ENCODE measurements around the gene SCGB1A1. TPM values are rescaled to one million over a fixed set of nuclear protein-coding genes. Genes with fewer than 3 reads are reported as not detected.

The SCGB1A1 gene
- polyA plus RNA-seq, 3 donors = not detected

- H3K4me3 ChIP-seq (replicated peaks in 1 of 3; ENCODE audit: low read depth in 2 of 3, low read length in 3 of 3) = no peak overlapping the region
- 95% methylated on average over 4 of the region's 6 CpGs for whole genome bisulfite sequencing (ENCODE audit: insufficient coverage)
Measured at GRCh38 chr11:62452261-62452660, 33.4 kb downstream of the SCGB1A1 start.

GRCh38 chr11:62452839-62453468 is 34.1 kb downstream of the SCGB1A1 start:
- Histone ChIP-seq H2AFZ (ENCODE audit: insufficient read depth, low read depth, low read length, poor library complexity, severe bottlenecking) (no peak overlapping the region), H3K36me3 (replicated peaks in 1 of 2; ENCODE audit: control insufficient read depth in 1 of 2, insufficient read depth in 2 of 2, low read length in 2 of 2) (no peaks in the 10 kb centered on the region), H3K9me3 (replicated peaks in 1 of 2; ENCODE audit: control insufficient read depth in 1 of 2, insufficient read depth in 1 of 2, low read length in 2 of 2) (no peaks in the 10 kb centered on the region), H4K20me1 (ENCODE audit: insufficient read depth, low read length) (no peaks in the 10 kb centered on the region), H3K4me2 (replicated peaks; ENCODE audit: extremely low read depth, low read length, poor library complexity, severe bottlenecking) (no peak overlapping the region), H3K4me3 (replicated peaks in 1 of 3; ENCODE audit: low read depth in 2 of 3, low read length in 3 of 3) (no peak overlapping the region), H3K27me3 (ENCODE audit: control insufficient read depth in 2 of 2, insufficient read depth in 2 of 2, low read length in 2 of 2) (no peaks in the 10 kb centered on the region), H3K4me1 (ENCODE audit: control insufficient read depth in 1 of 2, insufficient read depth in 2 of 2, low read length in 2 of 2) (peaks cover 7 to 24% of the 10 kb centered on the region in 2 donors), H3K9ac (ENCODE audit: insufficient read depth, low read length, poor library complexity, severe bottlenecking) (no peak overlapping the region), H3K79me2 (ENCODE audit: insufficient read depth, low read length) (no peaks in the 10 kb centered on the region), H3K27ac (ENCODE audit: low read depth in 1 of 2, low read length in 2 of 2) (no peak overlapping the region)
- intact Hi-C loops (cut with micrococcal nuclease) = no loop called here
- no peak for DNase-seq
- WGBS (ENCODE audit: insufficient coverage) = 95% methylated on average over 9 of the region's 11 CpGs
- peaks cover 0 to 7% (median 0%) of the 10 kb centered on the region in 3 donors for H3K27me3 Mint-ChIP-seq (ENCODE audit: low read depth in 3 of 3)
- H3K27ac Mint-ChIP-seq = peak overlapping the region in 1 of 7 donors; percentile 31
- H3K9me3 Mint-ChIP-seq = peaks cover 0 to 4% (median 0%) of the 10 kb centered on the region in 7 donors
- H3K36me3 Mint-ChIP-seq = peaks cover 4 to 12% of the 10 kb centered on the region in 2 donors
- no peak for TF ChIP-seq CTCF (IDR thresholded peaks at IDR 0.05)
- H3K4me3 Mint-ChIP-seq = no peak overlapping the region
- peaks cover 21% of the 10 kb centered on the region for H3K4me1 Mint-ChIP-seq

More at GRCh38 chr11:62452261-62452660, 33.4 kb downstream of the SCGB1A1 start:
- no peak overlapping the region for H3K9ac ChIP-seq (ENCODE audit: insufficient read depth, low read length, poor library complexity, severe bottlenecking)
- intact Hi-C loops (cut with micrococcal nuclease) = no loop called here
- H3K36me3 Mint-ChIP-seq = peaks cover 6 to 16% of the 10 kb centered on the region in 2 donors
- peaks cover under 1 to 17% of the 10 kb centered on the region in 2 donors for H3K4me1 ChIP-seq (ENCODE audit: control insufficient read depth in 1 of 2, insufficient read depth in 2 of 2, low read length in 2 of 2)
- no peaks in the 10 kb centered on the region for H3K79me2 ChIP-seq (ENCODE audit: insufficient read depth, low read length)
- peaks cover 0 to 7% (median 0%) of the 10 kb centered on the region in 3 donors for H3K27me3 Mint-ChIP-seq (ENCODE audit: low read depth in 3 of 3)
- H3K4me2 ChIP-seq (replicated peaks; ENCODE audit: extremely low read depth, low read length, poor library complexity, severe bottlenecking) = no peak overlapping the region
- DNase-seq = no peak
- peaks cover 0 to 4% (median 0%) of the 10 kb centered on the region in 7 donors for H3K9me3 Mint-ChIP-seq
- no peak for TF ChIP-seq CTCF (IDR thresholded peaks at IDR 0.05)
- H4K20me1 ChIP-seq (ENCODE audit: insufficient read depth, low read length) = no peaks in the 10 kb centered on the region
- peaks cover 15% of the 10 kb centered on the region for H3K4me1 Mint-ChIP-seq
- H3K27ac Mint-ChIP-seq = no peak overlapping the region
- peak overlapping the region in 1 of 2 donors; percentile 23 for H3K4me3 Mint-ChIP-seq
- no peak overlapping the region for H2AFZ ChIP-seq (ENCODE audit: insufficient read depth, low read depth, low read length, poor library complexity, severe bottlenecking)
- no peaks in the 10 kb centered on the region for H3K27me3 ChIP-seq (ENCODE audit: control insufficient read depth in 2 of 2, insufficient read depth in 2 of 2, low read length in 2 of 2)
- H3K27ac ChIP-seq (ENCODE audit: low read depth in 1 of 2, low read length in 2 of 2) = no peak overlapping the region
- H3K9me3 ChIP-seq (replicated peaks in 1 of 2; ENCODE audit: control insufficient read depth in 1 of 2, insufficient read depth in 1 of 2, low read length in 2 of 2) = no peaks in the 10 kb centered on the region
- no peaks in the 10 kb centered on the region for H3K36me3 ChIP-seq (replicated peaks in 1 of 2; ENCODE audit: control insufficient read depth in 1 of 2, insufficient read depth in 2 of 2, low read length in 2 of 2)
